Measurements from ENCODE around the gene TFRC. TPM values are rescaled to one million over a fixed set of nuclear protein-coding genes. Genes with fewer than 3 reads are reported as not detected.

TFRC gene
- total RNA-seq (ENCODE audit: low replicate concordance): 60.0 and 87.7 TPM in 2 replicates

DNA sequence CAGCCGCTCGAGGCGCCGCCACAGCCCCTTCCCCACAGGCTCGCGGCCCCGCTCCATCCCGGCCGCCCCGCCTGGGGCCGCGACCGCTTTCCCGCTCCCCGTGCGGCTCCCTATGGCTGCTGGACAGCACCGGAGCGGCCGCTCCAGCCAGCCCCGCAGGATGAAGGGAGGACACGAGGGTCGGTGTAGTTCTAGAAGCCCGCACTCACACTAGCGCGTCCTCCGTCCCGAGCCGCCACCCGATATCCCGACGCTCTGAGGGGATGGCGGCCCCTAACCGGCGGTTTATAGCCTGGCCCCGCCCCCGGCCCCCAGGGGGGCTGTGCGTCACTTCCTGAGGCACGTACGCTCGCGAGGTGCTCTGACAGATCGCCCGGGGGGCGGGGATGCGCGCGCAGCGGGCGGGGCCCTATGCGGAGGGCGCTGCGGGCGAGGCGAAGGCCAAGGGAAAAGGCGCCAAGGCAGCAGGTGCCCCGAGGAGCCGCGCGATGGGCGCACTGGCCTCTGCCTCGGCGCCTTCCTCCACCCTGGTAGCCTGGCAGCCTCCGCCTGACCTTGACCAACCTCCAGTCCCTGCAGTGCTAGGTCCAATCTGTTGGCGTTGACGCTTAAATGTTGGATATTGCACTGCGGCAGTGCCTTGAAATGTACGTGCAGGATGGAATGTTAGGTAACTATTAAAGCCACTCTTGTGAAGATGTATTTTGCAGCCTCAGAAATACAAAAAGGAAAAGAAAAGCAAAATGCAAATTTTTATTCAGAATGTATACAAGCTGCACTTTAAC lies at the start of gene TFRC:
TFRC (minus strand) TSS at position 257 of the 785 bp plus-strand sequence. CDS start 4,991 bp downstream, outside the sequence.
- no peaks in the 10 kb centered on the region for H3K9me3 ChIP-seq (ENCODE audit: low read depth)
- Mint-ChIP-seq H3K27ac (peak within 1 kb of the TSS; percentile 94), H3K4me1 (peaks cover 28% of the 10 kb centered on the region), H3K36me3 (peaks cover 6% of the 10 kb centered on the region), H3K27me3 (ENCODE audit: insufficient read depth, low read depth) (peaks cover 3% of the 10 kb centered on the region), H3K4me3 (peak within 1 kb of the TSS; percentile 96), H3K9me3 (no peaks in the 10 kb centered on the region)
- H3K4me2 ChIP-seq: peak within 1 kb of the TSS; percentile 99
- peak within 1 kb of the TSS; percentile 69 for H3K9ac ChIP-seq
- H3K27ac ChIP-seq: peak within 1 kb of the TSS; percentile 69
- TF ChIP-seq, protein P1, sequence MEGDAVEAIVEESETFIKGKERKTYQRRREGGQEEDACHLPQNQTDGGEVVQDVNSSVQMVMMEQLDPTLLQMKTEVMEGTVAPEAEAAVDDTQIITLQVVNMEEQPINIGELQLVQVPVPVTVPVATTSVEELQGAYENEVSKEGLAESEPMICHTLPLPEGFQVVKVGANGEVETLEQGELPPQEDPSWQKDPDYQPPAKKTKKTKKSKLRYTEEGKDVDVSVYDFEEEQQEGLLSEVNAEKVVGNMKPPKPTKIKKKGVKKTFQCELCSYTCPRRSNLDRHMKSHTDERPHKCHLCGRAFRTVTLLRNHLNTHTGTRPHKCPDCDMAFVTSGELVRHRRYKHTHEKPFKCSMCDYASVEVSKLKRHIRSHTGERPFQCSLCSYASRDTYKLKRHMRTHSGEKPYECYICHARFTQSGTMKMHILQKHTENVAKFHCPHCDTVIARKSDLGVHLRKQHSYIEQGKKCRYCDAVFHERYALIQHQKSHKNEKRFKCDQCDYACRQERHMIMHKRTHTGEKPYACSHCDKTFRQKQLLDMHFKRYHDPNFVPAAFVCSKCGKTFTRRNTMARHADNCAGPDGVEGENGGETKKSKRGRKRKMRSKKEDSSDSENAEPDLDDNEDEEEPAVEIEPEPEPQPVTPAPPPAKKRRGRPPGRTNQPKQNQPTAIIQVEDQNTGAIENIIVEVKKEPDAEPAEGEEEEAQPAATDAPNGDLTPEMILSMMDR (IDR thresholded peaks at IDR 0.05): no peak
- TF ChIP-seq EZH2 (IDR thresholded peaks at IDR 0.05): no peak
- TF ChIP-seq EZH2phosphoT487 (IDR thresholded peaks at IDR 0.05): no peak
- peaks cover 8% of the 10 kb centered on the region for H3K4me1 ChIP-seq
- peaks cover 43% of the 10 kb centered on the region for H4K20me1 ChIP-seq (ENCODE audit: low read depth)
- peaks cover 45% of the 10 kb centered on the region for H3K79me2 ChIP-seq (ENCODE audit: low read depth)
- peak; percentile 98 for DNase-seq (ENCODE audit: low spot score)
- peaks cover 27% of the 10 kb centered on the region for H3F3A ChIP-seq (ENCODE audit: low read depth)
- H3K36me3 ChIP-seq: no peaks in the 10 kb centered on the region
- H3K27me3 ChIP-seq: no peaks in the 10 kb centered on the region
- peak within 1 kb of the TSS; percentile 88 for H2AFZ ChIP-seq (replicated peaks)
- peak within 1 kb of the TSS; percentile 73 for H3K4me3 ChIP-seq

DNA sequence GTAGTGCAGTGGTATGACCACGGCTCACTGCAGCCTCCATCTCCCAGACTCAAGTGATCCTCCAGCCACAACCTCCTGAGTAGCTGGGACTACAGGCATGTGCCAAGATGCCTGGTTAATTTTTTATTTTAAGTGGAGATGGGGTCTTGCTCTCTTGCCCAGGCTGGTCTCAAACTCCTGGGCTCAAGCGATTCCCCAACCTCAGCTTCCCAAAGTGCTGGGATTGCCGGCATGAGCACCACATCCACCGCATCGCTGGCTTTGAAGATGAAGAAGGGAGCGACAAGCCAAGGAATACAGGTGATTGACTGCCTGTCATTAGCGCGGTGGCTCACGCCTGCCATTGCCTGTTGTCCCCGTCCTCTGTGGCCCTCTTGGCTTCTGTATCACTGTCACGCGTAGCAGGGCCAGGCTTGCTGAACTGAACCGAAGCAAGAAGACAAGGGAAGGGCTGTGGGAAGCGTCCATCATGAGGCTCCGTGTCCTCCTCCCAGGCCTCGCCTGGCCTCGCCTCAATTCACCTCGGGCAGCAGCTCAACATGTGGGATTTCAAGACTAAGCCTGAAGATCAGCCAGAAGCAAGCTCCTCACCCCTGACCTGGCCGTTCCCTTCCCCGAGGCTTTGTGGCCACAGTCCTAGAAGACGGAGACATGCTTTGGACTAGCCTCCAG lies 46.4 kb upstream of the TFRC start:
- Mint-ChIP-seq H3K9me3 (no peaks in the 10 kb centered on the region), H3K27ac (peak overlapping the region; percentile 63)

DNA sequence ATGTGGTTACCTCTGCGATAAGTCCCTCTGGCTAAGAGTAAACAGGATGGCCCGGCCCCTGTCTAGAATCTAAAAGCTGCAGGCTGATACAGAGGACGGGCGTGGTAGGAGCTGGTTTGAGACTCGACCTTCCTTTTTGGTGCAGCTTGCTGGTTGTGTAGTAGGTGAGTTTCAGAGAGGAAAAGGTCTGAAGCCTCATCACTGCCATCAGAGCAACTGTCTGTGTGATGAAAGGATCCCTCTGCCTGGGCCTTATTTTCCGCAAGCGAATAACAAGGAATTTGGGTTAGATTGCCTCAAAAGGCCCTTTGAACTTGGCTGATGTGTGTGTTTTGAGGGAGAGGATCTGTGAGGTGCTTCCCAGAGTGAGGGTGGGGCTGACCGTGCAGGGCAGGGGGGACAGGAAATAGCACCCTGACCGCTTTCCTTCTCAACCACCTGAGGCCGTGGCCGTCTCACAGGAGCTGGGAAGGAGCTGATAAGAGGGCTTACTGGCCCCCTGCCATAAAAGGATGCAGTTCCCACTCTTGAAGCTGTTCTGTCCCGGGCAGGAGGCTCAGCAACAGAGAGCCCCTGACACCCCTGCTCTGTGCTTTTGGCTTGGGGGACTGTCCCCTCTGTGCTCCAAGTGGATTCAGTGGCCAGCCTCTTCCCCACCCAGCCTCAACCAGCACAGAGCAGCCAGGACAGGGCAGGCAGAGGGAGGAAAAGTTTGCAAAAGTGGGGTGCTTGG lies 45.6 kb upstream of the TFRC start:
- Mint-ChIP-seq H3K27ac (peak overlapping the region; percentile 53), H3K4me3 (no peak overlapping the region), H3K36me3 (no peaks in the 10 kb centered on the region), H3K9me3 (no peaks in the 10 kb centered on the region), H3K4me1 (peaks cover 10% of the 10 kb centered on the region), H3K27me3 (ENCODE audit: insufficient read depth, low read depth) (peaks cover 4% of the 10 kb centered on the region)
- H3K4me3 ChIP-seq: no peak overlapping the region
- H3K79me2 ChIP-seq (ENCODE audit: low read depth): no peaks in the 10 kb centered on the region
- no peak overlapping the region for H3K4me2 ChIP-seq
- H3K27ac ChIP-seq: no peak overlapping the region
- no peak for DNase-seq (ENCODE audit: low spot score)
- no peaks in the 10 kb centered on the region for H3K27me3 ChIP-seq
- H3K4me1 ChIP-seq: peaks cover 8% of the 10 kb centered on the region
- TF ChIP-seq, protein P1 (IDR thresholded peaks at IDR 0.05): no peak
- TF ChIP-seq EZH2 (IDR thresholded peaks at IDR 0.05) (no peak), EZH2phosphoT487 (IDR thresholded peaks at IDR 0.05) (no peak)
- H2AFZ ChIP-seq (replicated peaks): no peak overlapping the region
- no peaks in the 10 kb centered on the region for H3F3A ChIP-seq (ENCODE audit: low read depth)
- H3K9ac ChIP-seq: no peak overlapping the region
- no peaks in the 10 kb centered on the region for H3K36me3 ChIP-seq
- no peaks in the 10 kb centered on the region for H3K9me3 ChIP-seq (ENCODE audit: low read depth)
- no peaks in the 10 kb centered on the region for H4K20me1 ChIP-seq (ENCODE audit: low read depth)

More for the DNA sequence above, 46.4 kb upstream of the TFRC start:
- Histone ChIP-seq H3K4me2 (no peak overlapping the region), H3F3A (ENCODE audit: low read depth) (no peaks in the 10 kb centered on the region), H3K27me3 (no peaks in the 10 kb centered on the region), H3K4me1 (peaks cover 1% of the 10 kb centered on the region), H4K20me1 (ENCODE audit: low read depth) (no peaks in the 10 kb centered on the region), H3K36me3 (no peaks in the 10 kb centered on the region), H3K4me3 (no peak overlapping the region), H3K9ac (no peak overlapping the region), H3K27ac (no peak overlapping the region), H3K79me2 (ENCODE audit: low read depth) (no peaks in the 10 kb centered on the region), H3K9me3 (ENCODE audit: low read depth) (no peaks in the 10 kb centered on the region), H2AFZ (replicated peaks) (no peak overlapping the region)
- TF ChIP-seq EZH2phosphoT487 (IDR thresholded peaks at IDR 0.05) (no peak), EZH2 (IDR thresholded peaks at IDR 0.05) (no peak)
- TF ChIP-seq, protein P1 (IDR thresholded peaks at IDR 0.05): no peak
- Mint-ChIP-seq H3K4me1 (peaks cover 7% of the 10 kb centered on the region), H3K4me3 (no peak overlapping the region), H3K27me3 (ENCODE audit: insufficient read depth, low read depth) (peaks cover 6% of the 10 kb centered on the region), H3K36me3 (no peaks in the 10 kb centered on the region)
- DNase-seq (ENCODE audit: low spot score): no peak
